PFSK-1 (cell line): ENCODE measurements around the gene RCCD1.

Experiments used
- FOXP2 ChIP-seq: optimal IDR thresholded peaks from 2 replicates; pipeline ENCODE3; 2011; ENCODE audit warnings: borderline replicate concordance, control low read depth, inconsistent platforms; ENCODE audit not compliant: insufficient read depth; ENCODE audit errors: extremely low read length, extremely low read depth
- POLR2AphosphoS5 ChIP-seq: IDR thresholded peaks from 2 replicates; pipeline ENCODE4 v1.6.1; 2012; ENCODE audit warnings: low read depth, mild to moderate bottlenecking, control low read depth, low read length, moderate library complexity
- SIN3A ChIP-seq: IDR thresholded peaks from 2 replicates; pipeline ENCODE4 v1.6.1; 2012; ENCODE audit warnings: mild to moderate bottlenecking, low read length, moderate library complexity, borderline replicate concordance; ENCODE audit not compliant: insufficient read depth
- TAF1 ChIP-seq: IDR thresholded peaks from 2 replicates; pipeline ENCODE4 v1.6.1; 2012; ENCODE audit warnings: low read length, control low read depth, borderline replicate concordance; ENCODE audit not compliant: insufficient read depth
- TF ChIP-seq, protein P1 (sequence below), 2 experiments: IDR thresholded peaks; 2 replicates each; pipeline versions ENCODE4 v1.6.1 to v1.8.0; 2011 to 2012; ENCODE audit warnings: low read depth in 2 of 2, low read length in 2 of 2, control low read depth in 1 of 2, inconsistent platforms in 1 of 2, mild to moderate bottlenecking in 1 of 2, moderate library complexity in 1 of 2; ENCODE audit not compliant: insufficient read depth in 1 of 2

Gene RCCD1

DNA sequence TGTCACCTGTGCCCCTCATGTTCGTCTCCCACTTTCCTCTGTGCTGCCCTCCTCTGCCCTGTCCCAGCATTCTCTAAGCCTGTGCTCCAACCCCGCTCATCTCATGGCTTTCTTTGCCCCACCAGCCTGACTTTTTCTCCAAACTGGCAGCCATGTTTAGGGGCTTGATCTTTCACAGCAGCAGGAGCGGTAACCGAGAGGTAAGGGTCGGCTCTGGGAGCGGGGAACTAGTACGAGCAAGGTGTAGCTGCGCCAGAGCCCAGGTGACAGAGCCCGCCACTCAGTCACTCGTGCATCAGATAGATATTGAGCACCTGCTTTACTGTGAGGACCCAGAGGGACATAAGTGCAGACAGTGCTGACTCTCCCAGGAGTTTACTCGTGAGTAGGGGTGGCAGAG lies 38.2 kb upstream of the RCCD1 start:
- TF ChIP-seq POLR2AphosphoS5 (no peak), TAF1 (no peak), FOXP2 (no peak), SIN3A (no peak)
- TF ChIP-seq, protein P1, sequence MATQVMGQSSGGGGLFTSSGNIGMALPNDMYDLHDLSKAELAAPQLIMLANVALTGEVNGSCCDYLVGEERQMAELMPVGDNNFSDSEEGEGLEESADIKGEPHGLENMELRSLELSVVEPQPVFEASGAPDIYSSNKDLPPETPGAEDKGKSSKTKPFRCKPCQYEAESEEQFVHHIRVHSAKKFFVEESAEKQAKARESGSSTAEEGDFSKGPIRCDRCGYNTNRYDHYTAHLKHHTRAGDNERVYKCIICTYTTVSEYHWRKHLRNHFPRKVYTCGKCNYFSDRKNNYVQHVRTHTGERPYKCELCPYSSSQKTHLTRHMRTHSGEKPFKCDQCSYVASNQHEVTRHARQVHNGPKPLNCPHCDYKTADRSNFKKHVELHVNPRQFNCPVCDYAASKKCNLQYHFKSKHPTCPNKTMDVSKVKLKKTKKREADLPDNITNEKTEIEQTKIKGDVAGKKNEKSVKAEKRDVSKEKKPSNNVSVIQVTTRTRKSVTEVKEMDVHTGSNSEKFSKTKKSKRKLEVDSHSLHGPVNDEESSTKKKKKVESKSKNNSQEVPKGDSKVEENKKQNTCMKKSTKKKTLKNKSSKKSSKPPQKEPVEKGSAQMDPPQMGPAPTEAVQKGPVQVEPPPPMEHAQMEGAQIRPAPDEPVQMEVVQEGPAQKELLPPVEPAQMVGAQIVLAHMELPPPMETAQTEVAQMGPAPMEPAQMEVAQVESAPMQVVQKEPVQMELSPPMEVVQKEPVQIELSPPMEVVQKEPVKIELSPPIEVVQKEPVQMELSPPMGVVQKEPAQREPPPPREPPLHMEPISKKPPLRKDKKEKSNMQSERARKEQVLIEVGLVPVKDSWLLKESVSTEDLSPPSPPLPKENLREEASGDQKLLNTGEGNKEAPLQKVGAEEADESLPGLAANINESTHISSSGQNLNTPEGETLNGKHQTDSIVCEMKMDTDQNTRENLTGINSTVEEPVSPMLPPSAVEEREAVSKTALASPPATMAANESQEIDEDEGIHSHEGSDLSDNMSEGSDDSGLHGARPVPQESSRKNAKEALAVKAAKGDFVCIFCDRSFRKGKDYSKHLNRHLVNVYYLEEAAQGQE (IDR thresholded peaks at IDR 0.05; ENCODE audit: insufficient read depth in 1 of 2, low read depth in 2 of 2, low read length in 2 of 2), result no peak

DNA sequence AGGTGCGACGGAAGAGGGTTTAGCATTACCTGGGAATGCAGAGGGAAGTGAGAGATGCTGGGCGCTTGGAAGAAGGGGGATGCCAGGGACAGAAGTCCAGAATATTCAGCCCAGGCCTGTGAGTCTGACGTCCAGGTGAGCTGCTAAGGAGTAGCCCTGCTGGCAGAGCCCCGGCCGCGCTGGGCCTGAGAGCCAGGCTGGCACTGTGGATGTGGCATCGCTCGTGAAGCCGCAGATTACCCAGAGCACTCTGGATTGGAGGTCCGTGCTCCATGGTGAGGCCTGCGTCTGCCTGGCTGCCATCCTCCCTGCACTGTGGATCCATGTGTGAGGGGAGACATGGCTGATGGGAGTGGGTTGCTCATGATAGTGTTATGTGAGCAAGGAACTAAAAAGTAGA lies 37.1 kb upstream of the RCCD1 start:
- TF ChIP-seq FOXP2 (no peak), POLR2AphosphoS5 (no peak), SIN3A (no peak), TAF1 (no peak)
- TF ChIP-seq, protein P1 (IDR thresholded peaks at IDR 0.05; ENCODE audit: insufficient read depth in 1 of 2, low read depth in 2 of 2, low read length in 2 of 2), result no peak

DNA sequence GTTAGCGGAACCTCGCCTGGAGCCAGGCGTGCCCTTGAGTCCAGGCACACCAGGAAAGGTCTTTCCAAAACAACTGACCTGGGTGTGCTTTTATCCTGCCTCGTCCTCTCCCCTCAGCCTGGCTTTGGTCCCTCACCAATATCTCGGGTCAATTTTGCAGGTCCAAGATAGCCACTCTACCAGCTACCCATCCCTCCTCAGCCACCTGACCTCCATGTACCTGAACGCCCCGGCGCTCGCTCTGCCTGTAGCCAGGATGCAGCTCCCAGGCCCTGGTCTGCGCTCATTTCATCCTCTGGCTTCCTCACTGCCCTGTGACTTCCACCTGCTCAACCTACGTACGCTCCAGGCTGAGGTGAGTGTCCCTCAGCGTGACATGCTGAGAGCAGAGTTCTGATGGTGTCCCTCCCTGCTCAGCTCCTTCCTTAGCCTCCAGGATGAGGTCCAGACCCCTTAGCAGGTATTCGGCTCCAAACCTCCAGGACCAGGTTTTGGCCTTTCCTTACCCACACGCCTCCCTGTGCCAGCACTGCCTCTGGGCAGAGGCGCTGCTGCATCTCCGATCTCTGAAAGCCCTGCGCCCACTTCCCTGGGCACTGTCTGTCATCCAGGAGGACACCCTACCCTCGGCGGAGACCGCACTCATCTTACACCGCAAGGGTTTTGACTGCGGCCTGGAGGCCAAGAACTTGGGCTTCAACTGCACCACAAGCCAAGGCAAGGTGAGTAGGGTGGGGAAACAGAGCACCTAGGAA lies 36.5 kb upstream of the RCCD1 start:
- TF ChIP-seq POLR2AphosphoS5, result no peak
- TF ChIP-seq, protein P1 (IDR thresholded peaks at IDR 0.05; ENCODE audit: insufficient read depth in 1 of 2, low read depth in 2 of 2, low read length in 2 of 2), result no peak
- TF ChIP-seq SIN3A, result no peak
- no peak for TF ChIP-seq FOXP2
- no peak for TF ChIP-seq TAF1

DNA sequence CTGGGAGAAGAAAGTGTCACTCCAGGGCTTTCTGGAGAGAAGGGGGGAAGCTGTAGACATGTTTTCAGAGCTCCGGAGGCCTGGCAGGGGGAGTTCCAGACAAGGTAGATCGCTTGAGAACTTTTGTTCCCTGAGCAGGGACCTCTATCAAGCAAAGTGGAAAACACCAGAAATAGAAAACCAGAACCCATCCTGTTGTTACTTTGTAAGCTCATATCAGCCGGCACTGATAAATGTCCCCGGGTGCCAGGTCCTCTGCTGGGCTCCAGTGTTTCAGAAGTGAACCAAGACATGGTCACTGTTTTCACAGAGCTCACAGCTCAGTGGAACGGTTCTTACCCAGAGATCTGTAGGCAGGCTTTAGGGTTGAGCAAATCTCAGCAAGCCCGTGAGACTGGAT lies 35.8 kb upstream of the RCCD1 start:
- no peak for TF ChIP-seq FOXP2
- TF ChIP-seq SIN3A, result no peak
- TF ChIP-seq, protein P1 (IDR thresholded peaks at IDR 0.05; ENCODE audit: insufficient read depth in 1 of 2, low read depth in 2 of 2, low read length in 2 of 2), result no peak
- TF ChIP-seq TAF1, result no peak
- TF ChIP-seq POLR2AphosphoS5, result no peak
